Liver (tissue), 3 donors: ENCODE results near the gene CIB1.

Source experiments
- ATF3 ChIP-seq: IDR thresholded peaks from 2 replicates; pipeline ENCODE4 v1.6.1; 2016; ENCODE audit warnings: antibody characterized with exemption
- CTCF ChIP-seq: fragments of 150-350 bp; IDR thresholded peaks from 2 replicates; pipeline ENCODE4 v1.5.1; 2017; ENCODE audit warnings: improper control_type of control experiment, low read depth, low read length; ENCODE audit not compliant: missing input control
- EGR1 ChIP-seq, 2 donors: IDR thresholded peaks; 2 replicates each; pipeline ENCODE4 v1.6.1; 2016 to 2018; ENCODE audit warnings: antibody characterized with exemption in 2 of 2, low read depth in 2 of 2
- GABPA ChIP-seq, 2 donors: IDR thresholded peaks in 1 of 2; conservative IDR thresholded peaks in 1 of 2; 2 replicates each; pipeline ENCODE4 v1.6.1; 2016; ENCODE audit warnings: antibody characterized with exemption in 2 of 2, mild to moderate bottlenecking in 1 of 2, moderate library complexity in 1 of 2
- HNF4A ChIP-seq, 2 donors: conservative IDR thresholded peaks; 2 replicates each; pipeline ENCODE4 v1.6.1; 2016; ENCODE audit warnings: antibody characterized with exemption in 2 of 2, mild to moderate bottlenecking in 2 of 2
- MAX ChIP-seq: IDR thresholded peaks from 2 replicates; pipeline ENCODE4 v1.6.1; 2016; ENCODE audit warnings: antibody characterized with exemption
- RAD21 ChIP-seq, 2 donors: IDR thresholded peaks; 2 replicates each; pipeline ENCODE4 v1.6.1; 2016; ENCODE audit warnings: antibody characterized with exemption in 2 of 2, mild to moderate bottlenecking in 2 of 2
- REST ChIP-seq: IDR thresholded peaks from 2 replicates; pipeline ENCODE4 v1.6.1; 2016; ENCODE audit warnings: antibody characterized with exemption, mild to moderate bottlenecking
- TAF1 ChIP-seq: conservative IDR thresholded peaks from 2 replicates; pipeline ENCODE4 v1.6.1; 2016; ENCODE audit warnings: antibody characterized with exemption, mild to moderate bottlenecking
- YY1 ChIP-seq: IDR thresholded peaks from 2 replicates; pipeline ENCODE4 v1.6.1; 2016; ENCODE audit warnings: antibody characterized with exemption, mild to moderate bottlenecking
- ZBTB33 ChIP-seq: IDR thresholded peaks from 2 replicates; pipeline ENCODE4 v1.6.1; 2016; ENCODE audit warnings: antibody characterized with exemption
- donor health status: healthy.
- donor health status: healthy.

- TF ChIP-seq HNF4A (conservative IDR thresholded peaks at IDR 0.05) (no peak), CTCF (no peak), RAD21 (IDR thresholded peaks at IDR 0.05) (no peak), EGR1 (IDR thresholded peaks at IDR 0.05; ENCODE audit: low read depth in 2 of 2) (no peak), MAX (no peak), ZBTB33 (no peak), GABPA (IDR thresholded peaks at IDR 0.05 in 1 of 2, conservative IDR thresholded peaks at IDR 0.05 in 1 of 2) (no peak), TAF1 (no peak), YY1 (no peak), REST (no peak), ATF3 (no peak)
Observed at GRCh38 chr15:90187257-90187868, 46.4 kb downstream of the CIB1 start.
